T-helper 22 cell (primary cell): ENCODE results near the gene TARS3.

Experiments used
- DNase-seq: peaks from one replicate; pipeline ENCODE4 v3.0.0-alpha.2; 2020; ENCODE audit warnings: low read depth

Gene TARS3

DNA sequence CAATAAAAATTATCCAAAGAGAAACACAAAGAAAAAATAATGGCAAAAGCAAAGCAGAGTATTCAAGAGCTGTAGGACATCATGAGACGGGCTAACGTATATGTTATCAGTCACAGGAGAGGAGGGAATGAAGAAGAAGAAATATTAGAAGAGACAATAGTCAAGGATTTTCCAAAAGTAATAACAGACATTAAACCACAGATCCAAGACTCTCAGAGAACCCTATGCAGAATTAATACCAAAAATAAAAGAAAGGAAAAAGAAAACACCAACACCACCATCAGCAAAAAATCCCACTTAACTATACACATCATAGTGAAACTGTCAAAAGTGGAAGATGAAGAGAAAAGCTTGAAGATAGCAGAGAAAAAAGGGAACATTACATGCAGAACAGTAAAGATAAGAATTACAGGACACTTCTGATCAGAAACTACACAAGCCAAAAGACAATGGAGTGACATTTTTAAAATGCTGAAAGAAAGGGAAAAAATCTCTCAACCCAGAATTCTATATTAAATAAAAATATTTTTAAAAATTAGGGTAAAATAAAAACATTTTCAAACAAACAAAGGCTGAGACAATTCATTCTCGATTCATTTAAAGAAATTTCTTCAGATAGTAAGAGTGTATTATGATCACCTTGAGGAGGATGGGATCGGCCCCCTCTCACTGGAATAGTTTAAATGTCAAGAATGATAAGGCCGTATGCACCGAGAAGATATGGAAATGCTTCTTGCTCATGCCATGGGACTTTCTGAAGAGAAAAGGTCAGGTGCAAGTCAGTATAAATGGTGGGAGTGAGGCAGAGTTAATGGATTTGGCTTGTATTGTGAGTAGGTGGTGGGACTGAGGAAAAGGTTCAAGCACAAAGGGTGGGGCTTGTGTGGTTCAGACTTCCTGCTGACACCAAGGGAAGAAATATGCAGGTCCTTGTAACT is 100.6 kb downstream of the TARS3 start:
- no peak for DNase-seq

DNA sequence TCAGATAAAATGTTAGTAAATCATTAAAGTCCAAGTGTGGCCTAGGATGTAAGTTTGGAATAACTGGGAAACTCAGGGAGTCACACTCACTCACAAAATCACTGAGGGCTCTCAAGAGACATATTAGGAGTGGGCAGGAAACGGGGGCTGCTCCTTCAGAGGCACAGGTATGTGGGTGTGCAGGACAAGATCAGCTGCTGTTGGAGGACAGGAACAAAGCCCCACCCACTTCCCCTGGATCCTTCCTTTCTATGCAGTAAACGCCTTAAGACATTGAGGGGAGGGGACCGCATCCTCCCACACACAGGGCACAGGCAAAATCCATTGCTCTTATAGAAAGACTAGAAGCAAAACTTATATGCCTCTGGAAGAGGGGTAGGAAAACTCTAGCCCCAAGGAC is 102.3 kb downstream of the TARS3 start:
- no peak for DNase-seq

GRCh38 chr15:101620671-101621070 is 103.6 kb downstream of the TARS3 start:
- DNase-seq: no peak

- DNase-seq: no peak
Observed at GRCh38 chr15:101619615-101619865, 104.7 kb downstream of the TARS3 start.

GRCh38 chr15:101618851-101619614 is 105.2 kb downstream of the TARS3 start:
- no peak for DNase-seq

DNA sequence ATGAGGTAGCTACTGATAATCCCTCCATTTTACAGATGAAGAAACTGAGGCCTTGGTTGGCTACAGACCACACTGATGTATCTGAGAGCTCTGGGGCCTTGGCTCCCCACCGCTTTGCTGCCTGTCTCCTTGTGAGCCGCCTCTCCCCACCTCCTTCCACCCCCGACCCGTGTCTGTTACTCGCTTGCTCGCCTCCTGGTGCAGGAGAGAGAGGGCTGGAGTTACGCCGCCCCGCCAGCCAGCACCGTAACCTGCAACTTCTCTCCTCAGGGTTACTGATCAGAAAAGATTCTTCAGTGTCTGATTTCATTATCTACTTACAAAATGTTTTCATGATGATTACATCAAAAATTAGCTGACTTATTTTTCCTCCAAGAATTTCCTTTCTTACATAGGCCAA is 106.2 kb downstream of the TARS3 start:
- no peak for DNase-seq

DNA sequence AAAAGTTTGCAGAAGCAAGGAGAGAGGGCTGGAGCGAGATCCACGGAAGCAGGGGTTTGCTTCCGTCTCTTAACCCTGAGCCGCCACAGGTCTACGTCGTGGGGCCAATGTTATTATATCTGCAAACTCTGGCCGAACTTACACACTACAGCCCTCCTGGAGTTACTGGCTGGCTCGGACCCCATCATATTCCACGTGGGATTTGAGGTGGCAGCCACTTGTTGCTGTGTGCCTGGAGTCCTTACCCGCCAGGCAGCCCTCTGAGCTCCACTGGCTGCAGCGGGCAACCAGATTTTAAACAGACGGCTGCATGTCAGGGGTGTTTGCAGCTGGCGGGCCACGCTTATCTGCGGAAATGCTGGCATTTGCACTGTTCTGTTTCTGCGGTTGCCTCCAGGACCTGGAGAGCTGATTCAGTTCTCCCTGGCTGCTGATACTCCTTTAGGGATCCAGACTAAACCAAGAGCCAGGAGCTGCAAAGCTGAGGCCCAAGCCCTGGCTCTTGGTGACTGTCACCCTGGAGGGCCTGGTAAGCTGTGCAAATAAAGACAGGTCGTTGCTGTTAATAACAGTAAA is 106.8 kb downstream of the TARS3 start:
- no peak for DNase-seq

DNA sequence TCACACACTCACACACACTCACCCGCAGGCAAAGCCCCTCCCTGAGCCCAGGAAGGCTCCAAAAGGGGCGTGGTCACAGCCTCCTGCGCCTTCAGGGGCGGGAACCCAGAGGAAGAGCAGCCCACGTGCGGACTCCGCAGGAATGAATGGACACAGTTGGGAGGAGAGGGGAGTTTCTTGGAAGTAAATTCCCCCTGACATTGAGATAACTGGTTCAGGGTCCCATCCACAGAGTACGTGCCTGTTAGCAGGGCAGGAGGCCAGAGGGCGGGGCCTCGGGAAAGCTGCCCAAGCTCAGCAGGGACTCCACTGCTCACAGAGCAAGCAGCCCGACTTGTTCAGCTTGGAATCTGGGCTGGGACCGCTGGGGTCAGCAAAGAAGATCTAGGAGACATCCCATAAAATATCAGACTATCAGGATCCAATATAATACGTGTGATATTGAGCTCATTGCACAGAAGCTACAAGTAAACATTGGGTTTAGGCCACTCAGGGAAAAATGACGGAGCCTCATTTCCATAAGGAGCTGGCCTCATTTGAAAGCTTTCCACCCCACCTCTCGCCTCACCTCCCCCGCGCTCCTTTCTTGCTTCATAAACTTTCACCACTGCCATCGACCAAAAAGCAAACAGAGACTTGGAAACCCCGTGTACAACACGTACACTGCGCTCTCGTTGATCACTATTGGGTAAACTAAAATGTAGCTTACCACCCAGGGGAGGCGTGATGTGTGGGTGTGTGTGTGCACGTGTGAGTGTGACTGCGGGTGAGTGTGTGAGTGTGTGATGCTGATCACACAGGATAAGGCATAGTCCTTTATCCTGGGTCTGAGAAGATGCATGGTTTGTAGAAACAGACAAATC is 108.1 kb downstream of the TARS3 start:
- no peak for DNase-seq

GRCh38 chr15:101615414-101615985 is 108.8 kb downstream of the TARS3 start:
- DNase-seq: no peak

GRCh38 chr15:101614761-101615160 is 109.5 kb downstream of the TARS3 start:
- DNase-seq: no peak

DNA sequence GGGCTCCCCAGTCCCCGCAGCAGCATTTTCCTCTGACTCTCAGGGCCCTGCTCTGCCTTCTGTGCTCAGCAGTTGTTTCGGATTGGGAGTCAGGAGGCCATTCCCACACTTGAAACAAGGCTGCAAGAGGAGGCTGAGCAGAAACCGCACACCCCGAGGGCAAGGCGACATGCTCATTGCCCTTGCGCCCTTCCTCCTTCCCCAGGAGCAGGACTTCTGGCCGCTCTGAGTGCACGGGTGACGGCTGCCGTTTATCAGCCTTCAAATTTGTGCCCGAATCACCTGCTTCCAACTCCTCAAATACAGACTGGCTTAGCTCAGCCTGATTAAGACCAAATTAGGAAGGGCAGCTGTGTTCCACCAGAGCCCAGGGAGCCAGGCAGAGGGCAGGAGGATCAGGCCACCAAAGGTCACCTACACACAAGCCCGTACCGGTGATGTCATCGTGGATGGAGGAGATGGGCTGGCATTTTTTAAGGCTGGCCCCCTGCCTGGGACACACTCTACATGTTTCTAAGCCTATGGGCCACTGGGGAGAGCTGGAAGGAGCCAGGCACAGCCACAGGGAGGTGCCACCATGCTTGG is 110.2 kb downstream of the TARS3 start:
- no peak for DNase-seq

DNA sequence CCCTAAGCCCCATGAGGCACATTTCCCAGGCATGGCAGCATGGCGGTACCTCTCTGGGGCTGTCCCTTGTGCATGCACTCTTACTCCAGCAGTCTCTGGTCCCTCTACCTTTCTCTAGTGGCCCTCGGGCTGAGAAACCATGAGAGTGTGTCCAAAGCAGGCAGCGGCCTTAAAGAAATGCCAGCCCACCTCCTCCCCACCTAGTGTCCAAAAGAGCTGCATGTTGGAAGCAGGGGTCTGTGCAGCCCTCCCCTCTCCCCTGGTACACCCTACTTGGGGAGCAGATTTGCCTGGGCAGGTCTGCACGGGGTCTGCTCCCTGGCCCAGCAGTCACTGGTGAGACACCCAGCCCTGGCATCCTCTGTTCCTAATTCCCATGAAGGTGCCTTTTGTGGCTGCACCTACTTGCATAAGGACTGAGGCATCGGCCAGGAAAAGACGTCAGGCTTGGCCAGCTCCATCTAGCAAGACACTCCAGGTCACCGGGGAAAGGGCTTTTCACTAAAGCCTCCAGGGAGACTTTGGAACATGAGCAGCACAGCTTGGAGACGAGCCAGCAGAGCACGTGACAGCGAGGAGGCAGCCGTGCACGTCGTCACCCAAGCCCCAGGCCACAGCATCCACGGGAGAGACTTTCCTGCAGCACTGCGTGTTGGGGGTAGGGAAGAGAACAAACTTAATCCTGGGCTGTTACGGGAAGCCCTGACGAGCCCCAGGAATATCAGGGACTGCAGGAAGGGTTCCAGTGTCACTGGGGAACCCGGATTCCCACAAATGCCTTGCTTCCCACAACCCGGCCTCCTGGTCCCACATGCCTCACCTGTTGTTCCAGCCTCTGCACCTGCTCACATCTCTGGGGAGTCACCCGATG is 110.9 kb downstream of the TARS3 start:
- DNase-seq: no peak

- DNase-seq: no peak
Observed at GRCh38 chr15:101612676-101613075, 111.6 kb downstream of the TARS3 start.

GRCh38 chr15:101611580-101612299 is 112.5 kb downstream of the TARS3 start:
- no peak for DNase-seq

GRCh38 chr15:101611007-101611406 is 113.3 kb downstream of the TARS3 start:
- no peak for DNase-seq

DNA sequence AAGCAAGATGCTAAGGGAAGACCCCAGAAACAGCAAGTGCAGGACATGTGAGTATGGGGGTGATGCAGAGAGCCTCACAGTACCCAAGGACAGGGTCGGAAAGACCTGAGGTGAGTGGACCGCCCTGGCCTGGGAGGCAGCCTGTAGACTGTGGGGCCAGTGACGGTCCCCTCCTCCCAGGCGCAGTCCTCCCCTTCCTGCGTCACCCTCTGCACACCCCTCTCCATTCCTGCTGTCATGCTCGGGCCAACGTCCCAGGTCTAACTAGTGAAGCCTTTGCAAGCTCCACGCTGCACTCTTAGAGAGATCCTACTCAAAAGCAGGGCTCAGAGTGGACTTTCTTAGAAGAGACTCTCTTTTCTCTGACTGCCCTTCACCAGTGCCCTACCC is 113.7 kb downstream of the TARS3 start:
- DNase-seq: no peak

- DNase-seq: no peak
Observed at GRCh38 chr15:101609742-101610610, 114.3 kb downstream of the TARS3 start.

GRCh38 chr15:101608201-101608600 is 116.1 kb downstream of the TARS3 start:
- DNase-seq: no peak

DNA sequence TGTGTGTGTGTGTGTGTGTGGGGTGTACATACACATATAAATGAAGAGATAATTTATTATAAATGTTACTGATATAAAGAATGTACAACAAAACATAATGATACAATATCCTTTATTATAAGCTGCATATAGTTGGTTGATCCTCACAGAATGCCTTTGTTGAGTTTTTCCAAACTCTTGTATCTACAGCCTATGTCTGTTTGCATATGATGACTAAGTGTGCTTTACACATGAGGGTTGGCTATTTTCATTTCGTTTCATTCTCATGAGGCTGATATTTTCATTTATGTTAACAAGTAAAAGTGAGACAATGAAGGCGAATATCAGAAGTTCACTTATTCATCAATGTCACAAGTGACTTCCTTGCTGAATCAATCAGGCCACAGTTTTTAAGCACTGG is 117.2 kb downstream of the TARS3 start:
- DNase-seq: no peak
